COLO668 (cell line): Measurements from ENCODE around the gene ACSM2B.
"Not testable (repeated sequence)": the region's sequence is repeated elsewhere in the genome, so short reads cannot be mapped to it uniquely, and the experiment has no call there.

Source experiments
- DNase-seq: peaks from one replicate; lab custom pipeline; 2025; ENCODE audit not compliant: unreplicated experiment; lab: John Stamatoyannopoulos, UW

The ACSM2B gene

DNA sequence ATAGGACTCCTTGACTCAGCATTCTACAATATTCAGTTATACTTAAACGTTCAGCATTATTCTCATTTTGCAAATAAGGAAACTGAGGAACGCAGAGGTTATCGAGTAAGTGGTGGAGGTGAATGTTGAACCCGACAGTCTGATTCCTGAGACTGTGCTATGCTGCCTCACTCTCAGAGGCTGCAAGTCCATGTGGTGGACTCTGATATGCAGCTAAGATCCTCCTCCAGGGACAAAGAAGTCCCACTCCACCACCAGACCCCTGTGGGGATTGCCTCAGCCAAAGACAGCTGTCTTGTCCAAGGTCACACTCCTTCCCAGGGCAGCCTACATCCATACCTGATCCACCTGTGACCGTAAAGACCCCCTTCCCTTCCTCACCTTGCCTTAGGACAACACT is 37.5 kb downstream of the ACSM2B start:
- no peak for DNase-seq

DNA sequence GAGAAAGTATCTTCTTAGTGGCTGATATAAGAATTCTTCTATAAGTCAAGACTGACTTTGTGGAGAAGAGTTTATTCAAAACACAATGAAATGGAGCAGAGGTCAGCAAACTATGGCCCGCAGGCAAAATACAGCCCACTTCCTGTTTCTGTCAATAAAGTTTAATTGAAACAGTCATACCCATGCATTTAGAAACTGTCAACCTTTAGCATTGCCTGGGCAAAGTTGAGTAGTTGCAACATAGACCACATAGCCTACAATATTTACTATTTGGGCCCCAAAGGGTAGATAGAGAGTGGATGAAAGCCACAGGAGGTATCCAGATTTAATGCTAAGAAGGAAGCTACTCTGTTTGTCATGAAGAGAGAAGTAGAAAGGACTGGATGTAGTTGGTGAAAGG is 38.0 kb downstream of the ACSM2B start:
- no peak for DNase-seq

DNA sequence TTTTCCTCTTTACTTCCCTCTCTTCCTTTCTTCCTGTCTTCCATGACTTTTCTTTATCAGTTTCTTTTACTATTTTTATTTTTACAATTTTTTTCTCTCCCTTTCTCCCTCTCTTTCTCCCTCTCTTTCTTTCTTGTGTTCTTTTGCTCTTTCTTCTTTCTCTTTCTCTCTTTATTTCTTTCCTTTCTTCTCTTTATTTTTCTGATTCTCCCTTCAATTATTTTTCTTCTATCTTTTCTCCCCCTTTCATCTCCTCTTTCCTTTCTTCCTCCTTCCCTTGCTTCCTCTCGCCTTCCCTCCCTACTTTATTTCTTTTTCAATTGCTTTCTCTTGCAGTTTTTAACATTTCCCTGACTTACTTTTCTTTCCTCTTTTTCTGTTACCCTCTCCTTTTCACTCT is 39.5 kb downstream of the ACSM2B start:
- not testable (repeated sequence) for DNase-seq

DNA sequence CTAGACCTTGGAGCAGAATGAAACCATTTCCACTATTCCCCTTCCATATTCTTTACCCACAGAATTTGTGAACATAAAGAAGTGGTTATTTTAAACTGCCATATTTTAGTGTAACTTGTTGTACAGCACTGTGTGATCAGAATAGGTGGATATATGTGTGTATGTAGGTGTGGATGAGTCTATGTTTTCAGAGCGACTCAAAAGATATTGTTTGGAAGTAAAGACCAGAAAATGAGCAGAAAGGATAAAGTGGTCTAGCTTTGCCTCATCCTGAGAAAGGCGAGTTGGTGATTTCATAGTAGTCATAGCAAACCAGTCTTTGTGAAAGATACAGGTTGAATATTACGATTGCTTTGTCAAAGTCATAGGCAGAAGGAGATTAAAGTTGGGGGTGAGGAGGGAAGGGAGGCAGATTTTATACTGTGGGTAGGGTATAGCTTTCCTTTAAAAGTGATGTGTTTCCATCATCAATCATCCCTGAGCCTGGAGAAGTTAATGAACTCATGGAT is 43.8 kb downstream of the ACSM2B start:
- not testable (repeated sequence) for DNase-seq

DNA sequence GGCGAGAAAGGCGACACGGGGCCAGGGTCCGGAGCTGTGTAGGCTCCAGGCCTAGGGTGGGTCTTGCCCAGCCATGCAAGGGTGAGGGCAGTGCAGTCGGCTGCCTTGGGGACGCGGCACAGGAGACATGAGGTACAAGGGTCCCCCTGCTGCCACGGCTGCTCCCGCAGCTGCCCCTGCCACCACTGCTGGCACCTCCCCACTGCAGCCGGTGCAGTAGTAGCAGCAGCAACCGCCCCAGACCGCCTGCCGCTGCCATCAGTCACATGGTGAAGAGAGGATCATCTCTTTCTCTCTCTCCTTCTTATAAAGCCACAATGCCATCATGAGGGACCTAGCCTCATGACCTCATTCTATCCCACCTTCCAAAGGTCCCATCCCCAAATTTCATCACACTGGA is 44.4 kb downstream of the ACSM2B start:
- not testable (repeated sequence) for DNase-seq

DNA sequence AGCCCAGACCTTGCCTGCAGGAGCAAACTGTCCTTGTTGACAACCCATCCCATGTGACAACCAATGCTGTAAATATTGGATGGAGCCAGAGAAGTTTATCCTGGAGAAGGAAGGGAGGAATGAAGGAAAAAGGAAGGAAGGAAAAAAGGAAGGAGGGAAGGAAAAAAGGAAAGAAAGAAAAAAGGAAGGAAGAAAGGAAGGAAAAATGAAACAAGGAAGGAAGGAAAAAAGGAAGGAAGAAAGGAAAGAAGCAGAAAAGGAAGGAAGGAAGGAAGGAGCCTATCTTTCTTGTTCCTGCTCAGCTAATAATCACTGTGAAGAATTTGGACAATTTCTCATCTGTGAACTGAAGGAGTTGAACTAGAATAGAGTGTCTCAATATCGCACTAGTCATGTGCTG is 56.1 kb downstream of the ACSM2B start:
- no peak for DNase-seq

DNA sequence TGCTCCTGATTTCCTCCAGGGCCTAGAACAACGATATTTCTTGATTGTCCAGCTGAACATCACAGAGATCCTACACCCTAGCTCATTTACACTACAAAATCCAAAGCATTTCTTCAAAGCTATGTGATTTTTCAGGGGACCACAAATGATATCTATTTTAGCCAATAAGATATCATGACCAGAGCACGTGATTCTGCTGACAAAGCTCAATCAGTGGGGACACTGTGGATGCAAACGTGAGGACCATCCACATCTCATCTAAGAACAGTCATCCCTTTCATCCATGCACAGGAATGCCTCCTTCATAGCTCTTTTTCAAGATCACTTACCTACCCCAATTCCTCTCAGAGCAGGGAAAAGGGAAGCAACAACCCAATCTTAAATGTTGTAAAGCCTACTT is 56.9 kb downstream of the ACSM2B start:
- no peak for DNase-seq

DNA sequence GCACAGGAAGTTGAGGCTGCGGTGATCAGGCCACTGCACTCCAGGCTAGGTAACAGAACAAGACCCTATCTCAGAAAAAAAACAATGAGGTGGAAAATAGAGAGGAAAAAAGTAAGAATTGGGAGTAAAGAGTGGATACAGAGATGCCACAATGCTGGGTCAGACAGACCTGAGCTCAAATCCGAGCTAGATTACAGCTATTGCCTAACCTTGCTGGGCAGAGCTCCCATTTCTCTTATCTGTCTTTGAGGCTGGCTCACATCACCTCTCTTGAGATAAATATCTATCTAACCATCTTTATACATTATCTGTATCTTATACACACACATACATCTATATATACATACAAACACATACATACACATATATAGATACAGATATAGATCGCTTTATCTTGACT is 59.0 kb downstream of the ACSM2B start:
- DNase-seq = no peak

DNA sequence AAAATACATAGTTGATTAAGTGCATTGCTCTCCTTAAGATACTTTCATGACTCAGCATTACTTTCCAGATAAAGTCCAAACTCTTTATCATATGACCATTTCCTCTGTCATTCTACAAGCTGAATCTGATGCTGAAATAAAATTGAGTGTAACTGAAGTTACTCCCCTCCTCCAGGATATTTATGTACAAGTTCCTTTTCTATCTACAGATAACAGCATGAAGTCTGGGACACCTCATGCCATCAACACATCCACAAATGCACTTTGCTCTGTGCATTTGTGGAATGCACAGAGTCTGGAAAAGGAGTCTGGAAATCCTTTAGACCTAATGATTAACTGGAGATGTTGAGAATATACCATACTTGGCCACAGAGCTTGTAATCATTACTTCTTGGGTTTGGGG is 60.5 kb downstream of the ACSM2B start:
- no peak for DNase-seq

DNA sequence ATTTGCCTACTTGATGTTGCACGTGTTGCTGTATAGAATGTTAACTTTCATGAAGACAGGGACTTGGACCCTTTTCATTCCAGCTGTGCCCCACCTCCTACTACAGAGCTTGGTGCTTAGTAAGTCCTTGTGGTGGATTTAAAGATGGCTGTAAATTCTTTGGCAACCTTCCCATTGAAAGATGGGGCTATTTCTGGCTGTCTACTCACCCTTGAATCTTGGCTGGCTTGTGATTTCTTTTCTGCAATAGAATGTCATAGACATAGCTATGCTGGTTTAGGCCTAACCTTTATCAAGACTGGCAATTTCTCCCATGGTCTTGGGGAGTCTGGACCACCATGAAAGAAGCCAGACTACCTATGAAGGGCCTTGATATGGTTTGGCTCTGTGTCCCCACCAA is 65.8 kb downstream of the ACSM2B start:
- no peak for DNase-seq

DNA sequence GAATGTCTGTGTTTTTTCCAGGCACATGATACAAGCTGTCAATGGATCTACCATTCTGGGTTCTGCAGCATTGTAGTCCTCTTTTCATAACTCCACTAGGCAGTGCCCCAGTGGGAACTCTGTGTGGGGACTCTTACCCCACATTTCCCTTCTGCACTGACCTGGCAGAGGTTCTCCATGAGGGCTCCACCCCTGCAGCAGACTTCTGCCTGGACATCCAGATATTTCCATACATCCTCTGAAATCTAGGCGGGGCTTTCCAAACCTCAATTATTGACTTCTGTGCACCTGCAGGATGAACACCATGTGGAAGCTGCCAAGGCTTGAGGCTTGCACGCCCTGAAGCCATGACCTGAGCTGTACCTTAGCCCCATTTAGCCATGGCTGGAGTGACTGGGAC is 68.9 kb downstream of the ACSM2B start:
- DNase-seq = no peak

DNA sequence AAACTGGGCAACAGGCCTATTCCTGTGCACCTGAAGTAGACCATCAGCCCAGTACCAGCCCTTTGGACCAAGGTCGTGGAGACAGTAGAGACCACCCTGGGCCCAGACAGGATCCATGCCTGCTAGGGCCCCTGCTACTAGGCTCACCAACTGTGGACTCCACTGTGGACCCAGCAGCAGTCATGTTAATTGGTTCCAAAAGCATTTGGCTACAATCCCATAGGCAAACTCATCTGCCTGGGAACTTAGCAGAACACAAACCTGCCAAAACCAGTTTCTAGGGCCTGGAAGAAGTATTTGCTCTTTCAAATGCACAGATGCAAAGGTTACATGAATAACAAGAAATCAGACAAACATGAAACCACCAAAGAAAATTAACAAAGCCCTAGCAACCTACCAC is 71.7 kb downstream of the ACSM2B start:
- DNase-seq = no peak

DNA sequence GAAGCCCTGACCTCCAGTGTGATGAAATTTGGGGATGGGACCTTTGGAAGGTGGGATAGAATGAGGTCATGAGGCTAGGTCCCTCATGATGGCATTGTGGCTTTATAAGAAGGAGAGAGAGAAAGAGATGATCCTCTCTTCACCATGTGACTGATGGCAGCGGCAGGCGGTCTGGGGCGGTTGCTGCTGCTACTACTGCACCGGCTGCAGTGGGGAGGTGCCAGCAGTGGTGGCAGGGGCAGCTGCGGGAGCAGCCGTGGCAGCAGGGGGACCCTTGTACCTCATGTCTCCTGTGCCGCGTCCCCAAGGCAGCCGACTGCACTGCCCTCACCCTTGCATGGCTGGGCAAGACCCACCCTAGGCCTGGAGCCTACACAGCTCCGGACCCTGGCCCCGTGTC is 84.7 kb downstream of the ACSM2B start:
- DNase-seq = not testable (repeated sequence)

DNA sequence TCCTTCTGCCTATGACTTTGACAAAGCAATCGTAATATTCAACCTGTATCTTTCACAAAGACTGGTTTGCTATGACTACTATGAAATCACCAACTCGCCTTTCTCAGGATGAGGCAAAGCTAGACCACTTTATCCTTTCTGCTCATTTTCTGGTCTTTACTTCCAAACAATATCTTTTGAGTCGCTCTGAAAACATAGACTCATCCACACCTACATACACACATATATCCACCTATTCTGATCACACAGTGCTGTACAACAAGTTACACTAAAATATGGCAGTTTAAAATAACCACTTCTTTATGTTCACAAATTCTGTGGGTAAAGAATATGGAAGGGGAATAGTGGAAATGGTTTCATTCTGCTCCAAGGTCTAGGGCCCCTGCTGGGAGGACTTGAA is 85.2 kb downstream of the ACSM2B start:
- not testable (repeated sequence) for DNase-seq
